ENCODE results near the gene TMEM117. TPM values are rescaled to one million over a fixed set of nuclear protein-coding genes. Genes with fewer than 3 reads are reported as not detected.
"Not testable (repeated sequence)": the region's sequence is repeated elsewhere in the genome, so short reads cannot be mapped to it uniquely, and the experiment has no call there.

TMEM117 gene
- total and polyA plus RNA-seq, 5 experiments from 2014 or later = 2.1 to 5.0 (median 2.2) TPM

GRCh38 chr12:44342371-44342770, 506.5 kb downstream of the TMEM117 start:
- no peaks in the 10 kb centered on the region for H3K27me3 Mint-ChIP-seq
- POLR2A ChIA-PET = no interaction called here
- DNase-seq (no peak), ATAC-seq (no peak)
- H3K4me1 Mint-ChIP-seq = peaks cover 0 to 2% (median 0%) of the 10 kb centered on the region in 4 donors
- H3K9me3 Mint-ChIP-seq = peaks cover 0 to 3% (median 0%) of the 10 kb centered on the region in 9 donors
- H3K4me3 Mint-ChIP-seq = no peak overlapping the region
- peaks cover 0 to 5% (median 0%) of the 10 kb centered on the region in 3 donors for H3K36me3 Mint-ChIP-seq
- H3K27ac Mint-ChIP-seq = no peak overlapping the region

- ATAC-seq = no peak
- H3K27ac Mint-ChIP-seq = no peak overlapping the region
- H3K9me3 Mint-ChIP-seq = peaks cover 0 to under 1% (median 0%) of the 10 kb centered on the region in 9 donors
- no peaks in the 10 kb centered on the region for H3K27me3 Mint-ChIP-seq
- no peaks in the 10 kb centered on the region for H3K4me1 Mint-ChIP-seq
- no peak overlapping the region for H3K4me3 Mint-ChIP-seq
- no peak for DNase-seq
- POLR2A ChIA-PET = no interaction called here
- peaks cover 0 to 6% (median 0%) of the 10 kb centered on the region in 3 donors for H3K36me3 Mint-ChIP-seq
Measured at GRCh38 chr12:44347145-44347544, 511.3 kb downstream of the TMEM117 start.

GRCh38 chr12:44357494-44357893, 521.6 kb downstream of the TMEM117 start:
- peaks cover 0 to 2% (median 0%) of the 10 kb centered on the region in 5 donors for H3K27me3 Mint-ChIP-seq
- H3K4me1 Mint-ChIP-seq = no peaks in the 10 kb centered on the region
- H3K27ac Mint-ChIP-seq = no peak overlapping the region
- H3K4me3 Mint-ChIP-seq = no peak overlapping the region
- peaks cover 0 to 16% (median 0%) of the 10 kb centered on the region in 9 donors for H3K9me3 Mint-ChIP-seq
- POLR2A ChIA-PET = no interaction called here
- peaks cover 0 to 6% (median 6%) of the 10 kb centered on the region in 3 donors for H3K36me3 Mint-ChIP-seq
- ATAC-seq (no peak), DNase-seq (no peak)

GRCh38 chr12:44358636-44359035, 522.8 kb downstream of the TMEM117 start:
- Mint-ChIP-seq H3K4me1 (no peaks in the 10 kb centered on the region), H3K27me3 (peaks cover 0 to 2% (median 0%) of the 10 kb centered on the region in 5 donors), H3K36me3 (peaks cover 0 to 6% (median 6%) of the 10 kb centered on the region in 3 donors), H3K9me3 (peaks cover 0 to 16% (median 0%) of the 10 kb centered on the region in 9 donors), H3K27ac (no peak overlapping the region), H3K4me3 (no peak overlapping the region)
- DNase-seq (no peak), ATAC-seq (no peak)
- POLR2A ChIA-PET = no interaction called here

GRCh38 chr12:44362947-44363346, 527.1 kb downstream of the TMEM117 start:
- DNase-seq (no peak), ATAC-seq (no peak)
- no peak overlapping the region for H3K4me3 Mint-ChIP-seq
- POLR2A ChIA-PET = no interaction called here
- H3K27ac Mint-ChIP-seq = no peak overlapping the region
- H3K4me1 Mint-ChIP-seq = no peaks in the 10 kb centered on the region
- H3K27me3 Mint-ChIP-seq = no peaks in the 10 kb centered on the region
- no peaks in the 10 kb centered on the region for H3K36me3 Mint-ChIP-seq
- H3K9me3 Mint-ChIP-seq = peaks cover 0 to 4% (median 0%) of the 10 kb centered on the region in 9 donors

- POLR2A ChIA-PET = no interaction called here
- Mint-ChIP-seq H3K36me3 (no peaks in the 10 kb centered on the region), H3K9me3 (peaks cover 0 to 2% (median 0%) of the 10 kb centered on the region in 9 donors), H3K4me3 (no peak overlapping the region), H3K27ac (no peak overlapping the region), H3K4me1 (no peaks in the 10 kb centered on the region), H3K27me3 (no peaks in the 10 kb centered on the region)
- DNase-seq = no peak
- no peak for ATAC-seq
Measured at GRCh38 chr12:44367136-44367535, 531.3 kb downstream of the TMEM117 start.

GRCh38 chr12:44367916-44368315, 532.0 kb downstream of the TMEM117 start:
- Mint-ChIP-seq H3K4me3 (no peak overlapping the region), H3K9me3 (no peaks in the 10 kb centered on the region), H3K36me3 (no peaks in the 10 kb centered on the region), H3K27ac (no peak overlapping the region), H3K27me3 (no peaks in the 10 kb centered on the region), H3K4me1 (no peaks in the 10 kb centered on the region)
- ATAC-seq (no peak), DNase-seq (no peak)
- POLR2A ChIA-PET = no interaction called here

GRCh38 chr12:44369998-44370397, 534.1 kb downstream of the TMEM117 start:
- no peaks in the 10 kb centered on the region for H3K4me1 Mint-ChIP-seq
- POLR2A ChIA-PET = no interaction called here
- no peaks in the 10 kb centered on the region for H3K9me3 Mint-ChIP-seq
- no peak for DNase-seq
- H3K4me3 Mint-ChIP-seq = no peak overlapping the region
- H3K27me3 Mint-ChIP-seq = no peaks in the 10 kb centered on the region
- no peaks in the 10 kb centered on the region for H3K36me3 Mint-ChIP-seq
- H3K27ac Mint-ChIP-seq = no peak overlapping the region
- no peak for ATAC-seq

- Mint-ChIP-seq H3K4me3 (no peak overlapping the region), H3K36me3 (no peaks in the 10 kb centered on the region), H3K4me1 (no peaks in the 10 kb centered on the region), H3K9me3 (no peaks in the 10 kb centered on the region), H3K27ac (no peak overlapping the region), H3K27me3 (no peaks in the 10 kb centered on the region)
- DNase-seq (no peak), ATAC-seq (no peak)
- POLR2A ChIA-PET = interaction anchor here (0.7 kb wide), 1 partner anchor 28 kb away, joined by 4 read pairs; no protein-coding TSS in a partner anchor
Measured at GRCh38 chr12:44370982-44371381, 535.1 kb downstream of the TMEM117 start.

GRCh38 chr12:44372259-44372658, 536.4 kb downstream of the TMEM117 start:
- Mint-ChIP-seq H3K9me3 (no peaks in the 10 kb centered on the region), H3K27me3 (no peaks in the 10 kb centered on the region), H3K4me3 (no peak overlapping the region), H3K36me3 (peaks cover 2 to 7% (median 5%) of the 10 kb centered on the region in 3 donors), H3K4me1 (no peaks in the 10 kb centered on the region), H3K27ac (no peak overlapping the region)
- POLR2A ChIA-PET = no interaction called here
- ATAC-seq (no peak), DNase-seq (no peak)

- Mint-ChIP-seq H3K27ac (no peak overlapping the region), H3K4me3 (no peak overlapping the region), H3K4me1 (no peaks in the 10 kb centered on the region), H3K36me3 (peaks cover 7 to 19% (median 12%) of the 10 kb centered on the region in 3 donors), H3K27me3 (no peaks in the 10 kb centered on the region), H3K9me3 (no peaks in the 10 kb centered on the region)
- POLR2A ChIA-PET = no interaction called here
- DNase-seq = no peak
- no peak for ATAC-seq
Measured at GRCh38 chr12:44375694-44376093, 539.8 kb downstream of the TMEM117 start.

- DNase-seq (no peak), ATAC-seq (no peak)
- Mint-ChIP-seq H3K27ac (no peak overlapping the region), H3K4me3 (no peak overlapping the region), H3K9me3 (no peaks in the 10 kb centered on the region), H3K36me3 (peaks cover 7 to 21% (median 12%) of the 10 kb centered on the region in 3 donors), H3K27me3 (no peaks in the 10 kb centered on the region), H3K4me1 (no peaks in the 10 kb centered on the region)
- POLR2A ChIA-PET = no interaction called here
Measured at GRCh38 chr12:44377443-44378187, 541.7 kb downstream of the TMEM117 start.

GRCh38 chr12:44379113-44379512, 543.2 kb downstream of the TMEM117 start:
- ATAC-seq, POLR2A ChIA-PET, H3K27me3 Mint-ChIP-seq, H3K4me1 Mint-ChIP-seq, DNase-seq, H3K4me3 Mint-ChIP-seq, H3K27ac Mint-ChIP-seq, H3K9me3 Mint-ChIP-seq: not testable (repeated sequence)
- peaks cover 7 to 21% (median 12%) of the 10 kb centered on the region in 3 donors for H3K36me3 Mint-ChIP-seq

GRCh38 chr12:44379831-44380230, 544.0 kb downstream of the TMEM117 start:
- no peak for ATAC-seq
- no peak for DNase-seq
- no peaks in the 10 kb centered on the region for H3K27me3 Mint-ChIP-seq
- POLR2A ChIA-PET = no interaction called here
- no peaks in the 10 kb centered on the region for H3K9me3 Mint-ChIP-seq
- H3K36me3 Mint-ChIP-seq = peaks cover 7 to 21% (median 12%) of the 10 kb centered on the region in 3 donors
- H3K4me3 Mint-ChIP-seq = no peak overlapping the region
- no peaks in the 10 kb centered on the region for H3K4me1 Mint-ChIP-seq
- no peak overlapping the region for H3K27ac Mint-ChIP-seq
